HepG2 (cell line): ENCODE results near the gene STYK1.

Experiments
- CC2D1A ChIP-seq: sonication (generic); formaldehyde crosslinking; IDR thresholded peaks from 2 replicates; pipeline ENCODE4 v1.8.1; 2023; ENCODE audit warnings: mild to moderate bottlenecking, missing genetic modification reagents
- DNMT1 ChIP-seq: sonication (generic); formaldehyde crosslinking; IDR thresholded peaks from 2 replicates; pipeline ENCODE4 v1.5.1; 2020; ENCODE audit warnings: mild to moderate bottlenecking, missing genetic modification reagents
- EZH2 ChIP-seq: conservative IDR thresholded peaks from 2 replicates; pipeline ENCODE4 v1.6.1; 2012; ENCODE audit warnings: mild to moderate bottlenecking, low read depth, low read length, moderate library complexity
- HNRNPH1 ChIP-seq: fragments of 200-400 bp; formaldehyde crosslinking; optimal IDR thresholded peaks from 2 replicates; pipeline ENCODE3; 2017; ENCODE audit warnings: mild to moderate bottlenecking, low read depth, low read length
- KDM3A ChIP-seq: IDR thresholded peaks from 2 replicates; pipeline ENCODE4 v1.6.1; 2018; ENCODE audit warnings: low read depth, missing compliant biosample characterization
- POLR2A ChIP-seq, 2 experiments: IDR thresholded peaks; 2 replicates each; pipeline ENCODE4 v1.6.1; 2011; ENCODE audit warnings: low read depth in 2 of 2, low read length in 2 of 2, mild to moderate bottlenecking in 1 of 2, moderate library complexity in 1 of 2; ENCODE audit not compliant: insufficient read depth in 1 of 2
- TF ChIP-seq, protein P1 (sequence below): sonication (generic); formaldehyde crosslinking; IDR thresholded peaks from 2 replicates; pipeline ENCODE4 v1.4.0; 2020; ENCODE audit warnings: missing genetic modification reagents, borderline replicate concordance
- TF ChIP-seq, protein P2 (sequence below): sonication (generic); formaldehyde crosslinking; conservative IDR thresholded peaks from 2 replicates; pipeline ENCODE4 v1.4.0; 2020; ENCODE audit warnings: missing genetic modification reagents

DNA sequence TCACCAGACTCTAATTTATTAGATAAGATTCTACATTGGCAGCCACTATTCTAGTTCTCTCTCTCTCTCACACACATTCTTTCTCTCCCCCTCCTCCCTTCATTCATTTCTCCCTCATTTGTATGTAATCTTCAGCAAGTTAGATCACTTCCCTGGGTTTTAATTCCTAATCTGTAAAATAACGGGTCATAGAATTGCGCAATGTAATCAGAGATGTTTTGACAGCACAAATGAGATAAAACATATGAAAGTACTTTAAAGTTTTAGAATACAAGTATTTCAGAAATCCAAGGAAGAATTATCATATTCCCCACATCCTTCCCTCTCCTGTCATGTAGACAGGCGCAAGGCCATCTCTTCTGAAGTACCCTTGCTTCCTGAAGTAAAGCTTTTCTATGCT lies 21.7 kb downstream of the STYK1 start:
- TF ChIP-seq, protein P1, sequence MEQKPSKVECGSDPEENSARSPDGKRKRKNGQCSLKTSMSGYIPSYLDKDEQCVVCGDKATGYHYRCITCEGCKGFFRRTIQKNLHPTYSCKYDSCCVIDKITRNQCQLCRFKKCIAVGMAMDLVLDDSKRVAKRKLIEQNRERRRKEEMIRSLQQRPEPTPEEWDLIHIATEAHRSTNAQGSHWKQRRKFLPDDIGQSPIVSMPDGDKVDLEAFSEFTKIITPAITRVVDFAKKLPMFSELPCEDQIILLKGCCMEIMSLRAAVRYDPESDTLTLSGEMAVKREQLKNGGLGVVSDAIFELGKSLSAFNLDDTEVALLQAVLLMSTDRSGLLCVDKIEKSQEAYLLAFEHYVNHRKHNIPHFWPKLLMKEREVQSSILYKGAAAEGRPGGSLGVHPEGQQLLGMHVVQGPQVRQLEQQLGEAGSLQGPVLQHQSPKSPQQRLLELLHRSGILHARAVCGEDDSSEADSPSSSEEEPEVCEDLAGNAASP (CRISPR knock-in tag), result no peak
- TF ChIP-seq CC2D1A (CRISPR knock-in tag) (no peak), EZH2 (no peak), HNRNPH1 (no peak), DNMT1 (CRISPR knock-in tag) (no peak), POLR2A (IDR thresholded peaks at IDR 0.05; ENCODE audit: insufficient read depth in 1 of 2, low read depth in 2 of 2, low read length in 2 of 2) (no peak), KDM3A (CRISPR knock-in tag) (no peak)
- TF ChIP-seq, protein P2, sequence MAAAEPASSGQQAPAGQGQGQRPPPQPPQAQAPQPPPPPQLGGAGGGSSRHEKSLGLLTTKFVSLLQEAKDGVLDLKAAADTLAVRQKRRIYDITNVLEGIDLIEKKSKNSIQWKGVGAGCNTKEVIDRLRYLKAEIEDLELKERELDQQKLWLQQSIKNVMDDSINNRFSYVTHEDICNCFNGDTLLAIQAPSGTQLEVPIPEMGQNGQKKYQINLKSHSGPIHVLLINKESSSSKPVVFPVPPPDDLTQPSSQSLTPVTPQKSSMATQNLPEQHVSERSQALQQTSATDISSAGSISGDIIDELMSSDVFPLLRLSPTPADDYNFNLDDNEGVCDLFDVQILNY (CRISPR knock-in tag), result no peak
